Subcutaneous preadipocyte (primary cell): ENCODE data around the gene GCNT3. TPM values are rescaled to one million over a fixed set of nuclear protein-coding genes. Genes with fewer than 3 reads are reported as not detected.

Experiments
- small RNA-seq: library from RNA; depleted of rRNA; stranded (forward); fragments of <200 nt; gene quantifications from one replicate; pipeline ENCODE3, GENCODE V24; 2012
- total RNA-seq: library from RNA; depleted of rRNA; stranded (reverse); fragments of >200 nt; gene quantifications from 2 replicates; pipeline ENCODE4 v1.2.3, GENCODE V29; 2012

Gene GCNT3, protein sequence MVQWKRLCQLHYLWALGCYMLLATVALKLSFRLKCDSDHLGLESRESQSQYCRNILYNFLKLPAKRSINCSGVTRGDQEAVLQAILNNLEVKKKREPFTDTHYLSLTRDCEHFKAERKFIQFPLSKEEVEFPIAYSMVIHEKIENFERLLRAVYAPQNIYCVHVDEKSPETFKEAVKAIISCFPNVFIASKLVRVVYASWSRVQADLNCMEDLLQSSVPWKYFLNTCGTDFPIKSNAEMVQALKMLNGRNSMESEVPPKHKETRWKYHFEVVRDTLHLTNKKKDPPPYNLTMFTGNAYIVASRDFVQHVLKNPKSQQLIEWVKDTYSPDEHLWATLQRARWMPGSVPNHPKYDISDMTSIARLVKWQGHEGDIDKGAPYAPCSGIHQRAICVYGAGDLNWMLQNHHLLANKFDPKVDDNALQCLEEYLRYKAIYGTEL
- total RNA-seq = 0.37 and 0.39 TPM in 2 replicates

GRCh38 chr15:59611276-59612260 is at the start of gene GCNT3:
GCNT3 (plus strand) TSS chr15:59611783; CDS start chr15:59618239, 6,456 bp downstream.

GRCh38 chr15:59656897-59657634 is 45.5 kb downstream of the GCNT3 start, which contains the start of gene GTF2A2:
GTF2A2 (minus strand) TSS chr15:59657515; CDS start chr15:59652277, 5,238 bp downstream.

Small RNA genes lying within 50 kb of the gene (small RNA-seq; reads per million reads assigned to genes)
- not detected for gene RNA5SP396

Other genes with a start within 250 kb of the GCNT3 start
- gene MYO1E, start 238.9 kb upstream of the GCNT3 start, total RNA-seq = 154 and 235 TPM in 2 replicates
- 2.2 and 3.3 TPM in 2 replicates for gene FAM81A, start 173.6 kb upstream of the GCNT3 start, total RNA-seq
- gene GTF2A2, start 45.7 kb downstream of the GCNT3 start, total RNA-seq = 19.1 and 28.3 TPM in 2 replicates
- 71.0 and 101 TPM in 2 replicates for gene BNIP2, start 77.5 kb downstream of the GCNT3 start, total RNA-seq